Keratinocyte (primary cell): ENCODE results near the gene NLK. TPM values are rescaled to one million over a fixed set of nuclear protein-coding genes. Genes with fewer than 3 reads are reported as not detected.

Source experiments
- DNase-seq: peaks from one replicate; pipeline ENCODE4 v3.0.0-alpha.2; 2011; ENCODE audit warnings: low read depth, missing footprints, low spot score
- FAIRE-seq: peaks from 2 replicates; lab custom pipeline; 2011; peaks lifted over from hg19 to GRCh38; lab: Jason Lieb, UNC
- H2AFZ ChIP-seq: 2 replicates; pipeline ENCODE4 v1.6.0; 2012; ENCODE audit warnings: low read length, control low read depth, inconsistent platforms; ENCODE audit not compliant: control insufficient read depth
- H3K27ac ChIP-seq: 2 replicates; pipeline ENCODE4 v1.5.1; 2011; ENCODE audit warnings: low read length; ENCODE audit not compliant: control insufficient read depth, insufficient read depth
- H3K27me3 ChIP-seq: 3 replicates; pipeline ENCODE4 v1.6.0; 2011; ENCODE audit warnings: low read length; ENCODE audit not compliant: control insufficient read depth, insufficient read depth; ENCODE audit errors: extremely low read depth
- H3K36me3 ChIP-seq, 2 experiments: 2 replicates in 1 of 2; 3 replicates in 1 of 2; pipeline ENCODE4 v1.5.1; 2011; ENCODE audit warnings: low read length in 2 of 2, mild to moderate bottlenecking in 1 of 2; ENCODE audit not compliant: control insufficient read depth in 2 of 2, insufficient read depth in 2 of 2; ENCODE audit errors: extremely low read depth in 1 of 2
- H3K4me1 ChIP-seq: 3 replicates; pipeline ENCODE4 v1.5.1; 2011; ENCODE audit warnings: low read length; ENCODE audit not compliant: control insufficient read depth, insufficient read depth; ENCODE audit errors: extremely low read depth
- H3K4me2 ChIP-seq: 3 replicates; pipeline ENCODE4 v1.6.0; 2011; ENCODE audit warnings: low read depth, low read length; ENCODE audit not compliant: control insufficient read depth, insufficient read depth; ENCODE audit errors: extremely low read depth
- H3K4me3 ChIP-seq, 3 experiments: fragments of 200-600 bp in 1 of 3; sonication (generic) in 1 of 3; 2 replicates in 2 of 3; 3 replicates in 1 of 3; pipeline ENCODE4 v1.5.1; 2011 to 2016; ENCODE audit warnings: low read length in 3 of 3, mild to moderate bottlenecking in 3 of 3, control low read depth in 2 of 3, inconsistent platforms in 1 of 3, low read depth in 1 of 3, mixed read lengths in 1 of 3, mixed run types in 1 of 3, moderate library complexity in 1 of 3; ENCODE audit not compliant: control insufficient read depth in 2 of 3, insufficient read depth in 2 of 3; ENCODE audit errors: extremely low read depth in 1 of 3
- H3K79me2 ChIP-seq: 2 replicates; pipeline ENCODE4 v1.6.0; 2012; ENCODE audit warnings: low read length; ENCODE audit not compliant: control insufficient read depth, insufficient read depth
- H3K9ac ChIP-seq: 3 replicates; pipeline ENCODE4 v1.6.0; 2011; ENCODE audit warnings: low read length; ENCODE audit not compliant: control insufficient read depth, insufficient read depth; ENCODE audit errors: extremely low read depth
- H3K9me1 ChIP-seq: 3 replicates; pipeline ENCODE4 v1.6.0; 2011; ENCODE audit warnings: low read length; ENCODE audit not compliant: control insufficient read depth, insufficient read depth; ENCODE audit errors: extremely low read depth
- H3K9me3 ChIP-seq: 2 replicates; pipeline ENCODE4 v1.5.1; 2012; ENCODE audit warnings: low read depth, low read length; ENCODE audit not compliant: control insufficient read depth
- H4K20me1 ChIP-seq: 3 replicates; pipeline ENCODE4 v1.6.0; 2011; ENCODE audit warnings: low read length; ENCODE audit not compliant: control insufficient read depth, insufficient read depth; ENCODE audit errors: extremely low read depth
- EZH2 ChIP-seq: IDR thresholded peaks from one replicate; pipeline ENCODE4 v1.6.1; 2012; ENCODE audit warnings: inconsistent platforms, mild to moderate bottlenecking, low read length, moderate library complexity
- dilution Hi-C: fragments of 300-500 bp; cut with MboI; formaldehyde crosslinking; loops from one replicate; pipeline ENCODE4 v1.7.0; 2020; ENCODE audit warnings: low sequenced_read_pairs; ENCODE audit not compliant: extremely low pct_ligation_motif_present
- polyA plus RNA-seq, 5 experiments: library from polyadenylated mRNA; depleted of rRNA in 3 of 5; stranded (reverse) in 3 of 5; stranded (forward) in 1 of 5; unstranded in 1 of 5; fragments of >200 nt; gene quantifications; 1 replicate in 1 of 5; 2 replicates in 3 of 5; 3 replicates in 1 of 5; pipeline versions ENCODE4 v1.2.1 to v1.2.3, GENCODE V29; 2011 to 2012; ENCODE audit warnings: missing spikeins in 2 of 5, low read depth in 1 of 5, low replicate concordance in 1 of 5
- TF ChIP-seq, protein P1 (sequence below), 3 experiments: IDR thresholded peaks in 1 of 3; conservative IDR thresholded peaks in 1 of 3; optimal IDR thresholded peaks in 1 of 3; 2 replicates in 2 of 3; 3 replicates in 1 of 3; pipeline versions ENCODE3 to v1.5.1; 2011; ENCODE audit warnings: low read length in 3 of 3, mild to moderate bottlenecking in 3 of 3, moderate library complexity in 2 of 3, control low read depth in 1 of 3, inconsistent platforms in 1 of 3; ENCODE audit not compliant: insufficient read depth in 2 of 3; ENCODE audit errors: extremely low read depth in 1 of 3

NLK gene
- polyA plus RNA-seq, 1 donor (not counting 4 experiments of a cell fraction or from before 2014, with no cell fraction given), result 20.9 TPM

DNA sequence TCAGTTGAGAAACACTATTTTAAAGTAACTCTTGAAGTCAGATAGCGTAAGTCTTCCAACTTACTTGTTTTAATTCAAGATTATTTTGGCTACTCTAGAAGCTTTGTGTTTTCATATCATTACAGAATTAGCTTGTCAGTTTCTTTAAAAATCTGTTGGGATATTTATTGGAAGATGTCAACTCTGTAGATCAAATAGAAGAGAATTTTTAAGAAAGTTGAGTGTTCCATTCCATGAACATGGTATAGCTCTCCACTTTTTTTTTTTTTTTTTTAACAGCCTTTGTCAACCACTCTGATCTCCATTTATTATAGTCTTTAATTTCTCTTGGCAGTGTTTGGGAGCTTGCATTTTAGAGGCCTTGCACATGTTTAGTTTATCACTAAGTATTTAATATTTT is 28.7 kb downstream of the NLK start:
- Histone ChIP-seq H3K4me2 (no peak overlapping the region), H3K36me3 (no peaks in the 10 kb centered on the region), H3K79me2 (peaks cover 71% of the 10 kb centered on the region), H4K20me1 (peaks cover 3% of the 10 kb centered on the region), H3K9me3 (no peaks in the 10 kb centered on the region), H3K4me1 (no peaks in the 10 kb centered on the region), H2AFZ (no peak overlapping the region), H3K9me1 (no peaks in the 10 kb centered on the region), H3K4me3 (no peak overlapping the region), H3K27ac (no peak overlapping the region), H3K27me3 (no peaks in the 10 kb centered on the region), H3K9ac (no peak overlapping the region)
- DNase-seq (no peak), FAIRE-seq (no peak)
- dilution Hi-C loops, result no loop called here
- no peak for TF ChIP-seq EZH2
- TF ChIP-seq, protein P1, sequence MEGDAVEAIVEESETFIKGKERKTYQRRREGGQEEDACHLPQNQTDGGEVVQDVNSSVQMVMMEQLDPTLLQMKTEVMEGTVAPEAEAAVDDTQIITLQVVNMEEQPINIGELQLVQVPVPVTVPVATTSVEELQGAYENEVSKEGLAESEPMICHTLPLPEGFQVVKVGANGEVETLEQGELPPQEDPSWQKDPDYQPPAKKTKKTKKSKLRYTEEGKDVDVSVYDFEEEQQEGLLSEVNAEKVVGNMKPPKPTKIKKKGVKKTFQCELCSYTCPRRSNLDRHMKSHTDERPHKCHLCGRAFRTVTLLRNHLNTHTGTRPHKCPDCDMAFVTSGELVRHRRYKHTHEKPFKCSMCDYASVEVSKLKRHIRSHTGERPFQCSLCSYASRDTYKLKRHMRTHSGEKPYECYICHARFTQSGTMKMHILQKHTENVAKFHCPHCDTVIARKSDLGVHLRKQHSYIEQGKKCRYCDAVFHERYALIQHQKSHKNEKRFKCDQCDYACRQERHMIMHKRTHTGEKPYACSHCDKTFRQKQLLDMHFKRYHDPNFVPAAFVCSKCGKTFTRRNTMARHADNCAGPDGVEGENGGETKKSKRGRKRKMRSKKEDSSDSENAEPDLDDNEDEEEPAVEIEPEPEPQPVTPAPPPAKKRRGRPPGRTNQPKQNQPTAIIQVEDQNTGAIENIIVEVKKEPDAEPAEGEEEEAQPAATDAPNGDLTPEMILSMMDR (optimal IDR thresholded peaks at IDR 0.05 in 1 of 3, IDR thresholded peaks at IDR 0.05 in 1 of 3, conservative IDR thresholded peaks at IDR 0.05 in 1 of 3; ENCODE audit: extremely low read depth in 1 of 3, insufficient read depth in 2 of 3, low read length in 3 of 3), result no peak

DNA sequence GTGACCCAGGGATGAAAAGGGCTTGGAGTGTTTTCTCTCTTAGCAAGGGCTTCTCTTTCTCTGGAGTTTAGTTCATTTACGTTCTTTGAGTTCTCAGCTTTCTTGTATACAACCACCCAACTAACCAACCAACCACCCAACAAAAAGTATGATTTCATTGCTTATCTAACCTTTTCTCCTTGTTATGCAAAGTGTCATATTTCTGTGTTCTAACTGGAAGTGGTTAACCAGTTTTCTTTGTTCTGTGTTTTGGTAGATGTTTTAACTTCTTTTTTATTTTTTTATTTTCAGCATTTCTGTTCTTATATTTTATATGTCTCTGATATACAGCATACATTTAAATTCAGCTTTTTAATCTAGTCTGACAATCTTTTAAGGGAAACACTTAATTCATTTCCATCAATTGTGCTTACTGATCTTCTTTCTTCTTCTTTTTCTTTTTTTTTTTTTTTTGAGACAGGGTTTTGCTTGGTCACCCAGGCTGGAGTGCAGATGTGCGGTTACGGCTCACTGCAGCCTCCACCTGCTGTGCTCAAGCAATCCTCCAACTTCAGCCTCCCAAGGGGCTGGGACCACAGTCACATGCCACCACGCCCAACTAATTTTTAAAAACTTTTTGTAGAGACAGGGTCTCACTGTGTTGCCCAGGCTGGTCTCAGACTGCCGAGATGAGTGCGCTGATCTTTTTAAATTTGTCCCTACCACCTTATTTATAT is 29.6 kb downstream of the NLK start:
- Histone ChIP-seq H3K27me3 (no peaks in the 10 kb centered on the region), H3K27ac (no peak overlapping the region), H3K79me2 (peaks cover 71% of the 10 kb centered on the region), H3K9me3 (no peaks in the 10 kb centered on the region), H2AFZ (no peak overlapping the region), H3K4me2 (no peak overlapping the region), H3K36me3 (no peaks in the 10 kb centered on the region), H3K9ac (no peak overlapping the region), H3K9me1 (no peaks in the 10 kb centered on the region), H3K4me3 (no peak overlapping the region), H3K4me1 (no peaks in the 10 kb centered on the region), H4K20me1 (peaks cover 3% of the 10 kb centered on the region)
- dilution Hi-C loops, result no loop called here
- DNase-seq (no peak), FAIRE-seq (no peak)
- TF ChIP-seq EZH2, result no peak
- TF ChIP-seq, protein P1 (optimal IDR thresholded peaks at IDR 0.05 in 1 of 3, IDR thresholded peaks at IDR 0.05 in 1 of 3, conservative IDR thresholded peaks at IDR 0.05 in 1 of 3; ENCODE audit: extremely low read depth in 1 of 3, insufficient read depth in 2 of 3, low read length in 3 of 3), result no peak
